NCI-H146 treated with DMSO at 0.1 percent for 48 hours (cell line): Measurements from ENCODE around the gene MARCKS.
A peak's percentile ranks its signal among the peaks of the same experiment; 100 is the strongest.
"Not testable (repeated sequence)": the region's sequence is repeated elsewhere in the genome, so short reads cannot be mapped to it uniquely, and the experiment has no call there.

Experiments used
- DNase-seq: peaks from one replicate; lab custom pipeline; 2025; ENCODE audit not compliant: unreplicated experiment; lab: John Stamatoyannopoulos, UW

Gene MARCKS

DNA sequence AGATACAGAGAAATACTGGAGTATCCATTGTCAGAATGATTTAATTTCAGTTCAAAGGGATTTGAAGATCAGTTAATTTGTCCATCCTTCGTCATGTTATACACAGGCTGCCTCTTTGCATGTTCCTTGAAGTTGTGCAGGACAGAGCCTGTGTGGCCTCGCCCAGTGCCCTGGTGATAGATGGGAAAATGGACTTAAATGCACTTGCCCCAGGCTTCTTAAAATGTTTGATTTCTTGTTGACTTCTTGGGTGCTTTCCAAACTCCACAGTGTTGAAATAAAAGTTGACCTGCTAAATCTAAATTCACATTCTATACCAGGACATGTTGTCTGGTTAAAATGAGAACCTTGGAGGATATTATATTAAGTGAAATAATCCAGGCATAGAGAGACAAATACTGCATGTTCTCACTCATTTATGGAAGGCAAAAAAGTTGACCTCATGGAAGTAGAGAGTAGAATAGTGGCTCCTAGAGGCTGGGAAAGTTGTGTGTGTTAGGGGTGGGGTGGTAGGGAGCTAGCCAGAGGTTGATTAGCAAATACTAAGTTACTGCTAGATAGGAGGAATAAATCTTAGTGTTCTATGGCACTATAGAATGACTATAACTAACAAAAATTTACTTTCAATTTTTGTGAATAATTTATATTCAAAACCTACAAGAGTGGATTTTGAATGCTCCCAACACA, 25.3 kb downstream of the MARCKS start:
- no peak for DNase-seq

DNA sequence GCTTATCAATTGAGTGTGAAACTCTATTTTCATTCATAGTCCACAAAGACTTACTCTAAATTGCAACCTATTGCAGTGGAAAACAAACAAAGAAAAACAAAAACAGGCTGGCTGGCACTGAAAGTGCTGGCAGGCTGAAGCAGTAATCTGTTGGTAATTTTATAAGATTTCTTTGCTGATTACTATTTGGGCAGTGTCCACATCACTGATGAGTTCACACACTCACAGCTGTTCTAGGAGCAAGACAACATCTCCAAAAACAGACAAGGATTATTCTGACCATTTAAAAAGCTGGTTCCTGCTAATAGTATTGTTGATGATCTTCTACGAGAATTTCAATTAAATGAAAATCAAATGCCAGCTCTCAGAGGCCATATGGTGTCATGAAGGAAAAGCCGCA, 26.9 kb downstream of the MARCKS start:
- no peak for DNase-seq

DNA sequence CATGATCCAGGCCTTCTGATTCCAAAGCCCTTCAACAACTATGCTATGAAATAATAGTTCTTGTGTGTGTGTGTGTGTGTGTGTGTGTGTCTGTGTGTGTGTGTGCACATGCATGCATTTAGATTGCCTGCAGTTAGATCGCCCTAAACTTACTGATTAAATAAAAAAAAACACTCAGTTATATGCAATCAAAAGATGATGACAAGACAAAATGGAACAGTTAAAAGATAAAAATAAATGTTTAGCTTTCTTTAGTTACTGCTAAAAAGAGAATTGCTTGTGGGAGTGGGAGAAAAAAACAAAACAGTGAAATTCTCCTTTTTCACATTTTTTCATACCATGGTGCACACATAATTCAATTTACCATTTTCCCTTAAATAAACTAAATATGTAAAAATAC, 29.4 kb downstream of the MARCKS start:
- DNase-seq = no peak

DNA sequence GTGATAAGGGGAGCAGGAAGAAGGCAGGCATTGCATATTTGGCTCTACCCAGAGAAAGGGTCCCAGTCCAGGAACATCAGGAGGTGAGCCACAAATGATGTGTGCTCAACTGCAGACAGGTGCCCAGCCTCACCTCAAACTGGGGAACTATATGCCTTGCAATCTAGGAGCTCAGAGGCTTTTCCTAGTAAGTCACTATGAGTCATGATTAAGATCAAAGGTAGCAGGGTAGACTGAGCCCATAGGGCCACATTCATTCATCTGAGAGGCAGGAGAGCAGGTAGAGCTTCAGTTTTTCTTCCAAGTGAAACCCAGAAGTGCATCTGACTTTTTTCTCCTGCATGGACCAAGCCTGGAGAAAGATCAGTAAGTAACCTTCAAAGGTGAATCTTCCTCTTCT, 31.3 kb downstream of the MARCKS start:
- DNase-seq = no peak

DNA sequence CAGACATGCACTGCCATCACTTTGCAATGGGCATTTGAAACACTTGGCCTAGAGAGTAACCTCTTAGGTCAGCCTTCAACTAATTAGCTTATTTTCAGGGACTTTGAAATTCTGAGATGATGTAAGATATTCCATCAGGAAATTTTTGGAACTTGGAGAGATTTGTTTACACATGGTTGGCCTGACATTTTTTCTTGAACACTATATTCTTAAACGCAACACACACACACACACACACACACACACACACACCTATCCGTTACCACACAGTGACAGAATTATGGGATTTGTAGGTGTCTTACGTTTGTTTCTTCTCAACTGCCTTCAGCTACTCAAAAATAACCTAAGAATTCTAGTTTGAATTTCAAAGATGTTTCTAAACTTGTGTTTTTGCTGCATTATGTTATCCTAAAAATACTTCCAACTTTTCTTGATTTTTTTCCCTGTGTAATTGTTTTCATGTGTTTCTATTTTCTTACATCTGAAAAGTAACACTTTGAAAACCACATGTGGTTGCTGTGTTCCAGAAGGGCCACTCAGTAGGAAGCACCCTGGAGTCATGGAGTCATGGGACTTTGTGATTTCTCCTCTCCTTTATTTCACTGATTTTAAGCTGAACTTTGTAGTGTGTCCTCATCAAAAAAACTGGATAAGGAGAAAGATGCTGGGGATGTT, 31.9 kb downstream of the MARCKS start:
- no peak for DNase-seq

DNA sequence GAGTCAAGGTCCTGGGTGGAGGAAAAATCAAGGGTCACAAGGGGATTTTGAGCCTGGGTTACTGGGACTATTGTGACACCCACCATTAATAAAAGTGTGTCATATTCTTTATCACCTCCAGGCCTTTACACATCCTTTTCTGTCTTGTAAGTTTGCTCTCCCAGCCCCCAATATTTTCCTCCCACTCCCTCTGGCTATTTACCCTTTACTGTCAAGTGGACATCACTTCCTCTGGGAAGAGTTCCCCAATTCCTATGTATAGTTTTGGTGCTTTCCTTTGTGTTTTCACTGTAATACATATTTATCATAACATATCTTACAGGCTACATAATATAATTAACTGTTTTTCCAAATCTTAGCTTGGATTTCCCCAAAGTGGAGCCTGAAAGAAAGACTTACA, 36.3 kb downstream of the MARCKS start:
- no peak for DNase-seq

DNA sequence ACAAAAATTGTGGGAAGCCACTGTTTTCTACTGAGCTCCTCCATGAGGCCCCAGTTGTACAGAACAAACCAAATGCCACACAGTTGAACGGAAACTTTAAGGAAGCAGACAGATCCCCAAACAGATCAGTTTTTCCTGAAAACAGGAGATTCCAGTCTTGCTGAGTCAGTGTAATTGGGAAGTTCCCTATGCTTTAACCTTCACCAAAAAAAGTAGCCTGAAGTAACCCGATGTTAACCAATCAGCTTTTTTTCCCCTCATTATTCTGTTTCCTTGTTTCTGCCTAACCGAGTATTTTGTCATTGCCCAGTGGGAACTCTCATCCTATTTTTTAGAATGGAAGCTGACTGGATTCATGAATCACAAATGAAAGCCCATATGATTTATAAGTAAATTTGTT, 36.7 kb downstream of the MARCKS start:
- no peak for DNase-seq

DNA sequence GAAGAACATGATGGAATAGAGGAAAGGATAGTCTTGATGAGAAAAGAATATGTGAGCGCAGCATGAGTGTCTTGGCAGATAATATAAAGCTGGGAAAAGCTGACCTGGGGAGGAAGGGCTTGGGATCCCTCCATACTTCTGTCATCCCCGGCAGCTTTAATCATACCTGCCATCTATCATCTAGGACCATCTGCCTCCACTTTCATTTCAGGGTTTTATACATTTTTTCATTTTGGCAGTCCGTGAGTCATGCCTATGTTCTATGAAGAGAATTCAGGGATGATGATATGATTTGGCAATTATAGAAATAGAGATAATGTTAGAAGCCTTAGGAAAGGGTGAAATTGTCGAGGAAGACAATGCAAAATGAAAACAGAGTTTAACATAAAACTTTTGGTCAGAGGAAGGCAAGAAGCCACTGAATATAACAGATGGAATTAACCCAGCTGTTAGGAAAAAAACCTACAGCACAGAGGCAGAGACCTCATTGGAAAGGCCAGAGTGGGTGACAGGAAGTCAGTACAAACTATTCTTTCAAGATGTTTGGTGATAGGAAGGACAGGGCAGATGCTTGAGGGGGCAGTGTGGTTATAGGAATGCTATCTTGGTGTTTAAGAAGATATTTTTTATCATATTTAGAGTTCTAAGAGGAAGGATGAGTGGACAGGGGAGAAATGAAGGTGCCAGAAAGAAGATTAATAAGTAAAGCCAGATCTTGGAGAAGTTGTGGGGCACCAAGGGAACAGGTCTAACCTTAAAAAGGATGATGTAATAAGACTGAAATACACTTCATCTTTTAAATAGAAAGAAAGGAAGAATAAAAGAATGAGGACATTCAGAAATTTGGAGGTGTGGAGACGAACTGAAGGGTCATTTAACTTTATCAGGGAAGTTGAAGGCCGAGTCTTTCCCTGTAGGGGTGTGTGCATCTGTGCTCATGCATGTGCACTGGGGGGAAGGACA, 37.8 kb downstream of the MARCKS start:
- no peak for DNase-seq

DNA sequence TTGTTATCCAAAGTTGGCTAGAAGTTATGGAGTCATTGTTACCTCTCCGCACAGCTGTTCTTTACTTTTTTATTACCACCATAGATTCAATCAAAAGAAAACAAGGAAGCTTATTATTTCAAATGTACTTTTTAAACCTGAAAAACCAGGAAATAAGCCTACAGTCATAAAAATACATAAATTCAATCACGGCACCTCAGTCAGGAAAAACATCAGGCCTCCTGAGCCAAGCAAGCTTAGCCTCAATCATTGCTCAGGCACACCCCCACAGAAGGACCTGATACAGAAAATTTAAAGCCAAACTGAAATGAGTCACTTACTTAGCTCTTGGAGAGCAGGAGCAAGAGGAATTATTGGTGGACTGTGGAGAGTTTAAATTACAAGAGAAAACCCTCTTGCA, 44.3 kb downstream of the MARCKS start:
- no peak for DNase-seq

DNA sequence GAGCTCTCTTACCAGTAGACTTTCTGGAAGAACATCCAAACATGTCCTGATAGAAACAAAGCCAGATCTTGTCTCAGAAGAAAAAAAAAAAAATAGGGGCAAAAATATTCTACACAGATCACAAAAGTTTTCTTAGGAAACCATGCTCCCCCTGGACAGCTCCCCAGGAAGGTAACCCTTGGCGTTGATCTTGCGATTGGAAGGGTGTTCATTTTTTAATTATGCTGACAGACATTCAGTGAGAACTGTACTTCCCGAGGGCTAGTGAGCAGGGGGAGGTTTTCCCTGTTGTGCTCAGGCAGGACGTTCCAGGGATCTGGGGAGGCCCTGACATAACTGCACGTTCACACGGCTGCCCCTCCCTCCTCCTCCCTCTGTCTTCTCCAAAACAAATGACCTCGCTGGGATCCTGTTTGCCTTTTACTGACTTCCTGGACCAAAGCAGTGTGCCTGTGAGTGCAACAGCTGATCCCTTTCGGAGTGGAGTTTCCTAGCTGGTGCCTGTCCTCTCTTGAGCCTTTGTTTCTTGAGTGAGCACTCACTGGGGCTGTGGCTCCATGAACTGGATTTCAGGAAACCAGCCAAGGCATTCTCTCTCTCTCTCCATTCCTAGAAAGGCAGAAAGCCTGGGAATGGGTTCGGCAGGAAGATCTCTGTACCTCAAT, 46.7 kb downstream of the MARCKS start:
- no peak for DNase-seq

DNA sequence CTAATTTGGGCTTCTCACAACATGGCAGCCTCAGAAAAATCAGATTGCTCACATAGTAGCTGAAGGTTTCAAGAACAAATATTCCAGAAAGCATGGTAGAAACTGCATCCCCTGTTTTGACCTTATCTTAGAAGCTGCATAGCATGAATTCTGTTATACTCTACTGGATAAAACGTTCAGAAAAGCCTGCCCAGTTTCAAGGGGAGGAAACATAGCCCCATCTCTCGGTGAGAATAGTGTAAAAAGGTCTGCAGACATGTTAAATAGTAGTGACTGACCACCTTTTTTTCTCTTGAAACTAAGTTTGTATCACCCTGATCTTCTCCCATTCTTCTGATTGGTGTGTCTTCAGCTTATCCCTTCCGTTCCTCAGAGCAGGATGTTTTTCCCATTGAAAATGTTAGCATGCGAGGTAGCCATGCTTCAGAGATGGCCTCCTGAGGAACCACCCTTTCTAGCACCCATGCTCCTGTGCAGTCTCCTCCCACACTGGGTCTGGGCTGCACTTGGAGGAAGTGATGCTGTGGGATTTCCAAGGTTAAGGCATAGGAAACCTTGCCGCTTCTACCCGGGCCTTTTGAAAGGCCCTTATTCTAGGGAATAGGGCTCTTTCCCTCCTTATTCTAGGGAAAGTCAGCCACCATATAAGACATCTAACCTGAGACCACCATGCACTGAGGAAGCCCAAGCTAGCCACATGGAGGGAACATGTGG, 50.1 kb downstream of the MARCKS start:
- DNase-seq = no peak

DNA sequence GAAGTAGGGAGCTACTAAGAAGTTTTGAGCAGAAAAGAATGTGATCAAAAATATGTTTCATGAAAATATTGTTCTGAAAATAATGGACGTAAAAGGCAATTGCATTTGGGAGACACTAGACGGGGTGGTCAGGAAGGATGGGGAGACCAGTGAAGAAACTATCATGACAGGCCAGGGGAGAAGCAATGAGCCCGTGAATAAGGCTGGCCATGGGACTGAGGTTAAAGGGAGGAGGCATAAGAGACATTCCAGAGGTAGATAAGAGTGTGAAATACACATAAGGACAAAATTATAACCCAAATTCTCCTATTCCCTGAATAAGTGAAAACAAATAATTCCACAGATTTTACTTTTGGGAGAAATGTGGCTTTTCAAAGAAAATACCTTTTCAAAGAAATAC, 51.7 kb downstream of the MARCKS start:
- no peak for DNase-seq

DNA sequence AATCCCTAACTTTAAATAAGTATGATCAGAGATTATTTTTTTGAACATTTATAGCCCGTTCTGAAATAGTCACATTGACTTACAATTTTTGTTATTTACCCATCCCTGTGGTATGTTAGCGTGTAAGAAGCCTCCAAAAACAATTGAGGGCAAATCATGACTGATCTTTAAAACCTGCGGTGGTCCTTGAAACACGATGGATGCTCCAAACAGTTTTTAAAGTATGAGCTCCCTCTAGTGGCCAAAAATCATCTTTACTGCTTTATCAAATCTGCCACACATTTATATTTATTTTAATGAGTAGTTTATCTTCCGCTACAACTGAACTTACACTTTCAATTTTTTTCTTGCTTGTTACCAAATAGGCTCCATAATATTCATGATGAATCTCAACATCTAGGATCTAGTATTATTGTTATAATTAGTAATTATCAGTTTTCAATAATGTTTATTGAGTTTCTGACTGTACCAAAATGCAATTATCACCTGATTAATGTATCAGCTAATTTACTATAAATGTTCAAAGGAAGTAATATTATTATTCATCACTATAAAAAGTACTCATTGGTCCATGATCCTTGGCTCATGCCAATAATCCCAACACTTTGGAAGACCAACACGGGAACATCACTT, 52.2 kb downstream of the MARCKS start:
- DNase-seq = peak; percentile 46

DNA sequence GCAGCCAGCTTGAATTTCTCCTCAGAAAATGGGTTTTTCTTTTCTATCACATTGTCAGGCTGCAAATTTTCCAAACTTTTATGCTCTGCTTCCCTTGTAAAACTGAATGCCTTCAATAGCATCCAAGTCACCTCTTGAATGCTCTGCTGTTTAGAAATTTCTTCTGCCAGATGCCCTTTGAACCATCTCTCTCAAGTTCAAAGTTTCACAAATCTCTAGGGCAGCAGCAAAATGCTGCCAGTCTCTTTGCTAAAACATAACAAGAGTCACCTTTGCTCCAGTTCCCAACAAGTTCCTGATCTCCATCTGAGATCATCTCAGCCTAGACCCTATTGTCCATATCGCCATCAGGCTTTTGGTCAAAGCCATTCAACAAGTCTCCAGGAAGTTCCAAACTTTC, 53.1 kb downstream of the MARCKS start:
- DNase-seq = not testable (repeated sequence)
